ENCODE results near the gene GFRA4. TPM values are rescaled to one million over a fixed set of nuclear protein-coding genes. Genes with fewer than 3 reads are reported as not detected.

Gene GFRA4
- total RNA-seq, 1 experiment from 2014 or later: not detected

DNA sequence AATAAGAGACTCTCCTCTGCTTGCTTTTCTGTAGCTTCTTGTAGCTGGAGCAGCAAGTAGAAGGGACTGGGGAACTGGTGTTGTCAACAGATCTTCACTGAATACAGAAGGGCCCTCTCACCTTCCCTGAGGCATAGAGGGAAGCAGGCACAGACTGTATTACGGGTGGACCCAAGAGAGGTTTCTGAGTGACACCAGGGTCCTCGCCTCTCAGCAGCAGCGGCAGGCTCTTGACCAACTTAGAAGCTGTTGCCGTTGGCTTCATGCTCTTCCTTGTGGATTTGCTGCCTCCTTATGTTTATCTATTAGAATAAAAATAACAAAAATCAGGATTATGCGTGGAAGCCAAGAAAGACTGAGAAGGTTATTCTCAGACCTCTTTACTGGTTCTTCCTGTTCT is 31.7 kb downstream of the GFRA4 start:
- peaks cover 25% of the 10 kb centered on the region for H3K36me3 Mint-ChIP-seq (ENCODE audit: insufficient read depth, unreplicated experiment)
- intact Hi-C loops (cut with micrococcal nuclease): no loop called here
- no peaks in the 10 kb centered on the region for H3K9me3 Mint-ChIP-seq (ENCODE audit: unreplicated experiment)
- no peak overlapping the region for H3K4me3 Mint-ChIP-seq (ENCODE audit: unreplicated experiment)
- DNase-seq (ENCODE audit: unreplicated experiment): no peak
- POLR2A ChIA-PET: no interaction called here
- no TSS peak for BruUV-seq (replicated peaks)
- H3K27ac Mint-ChIP-seq (ENCODE audit: low read depth, unreplicated experiment): no peak overlapping the region
- TF ChIP-seq, protein P1, sequence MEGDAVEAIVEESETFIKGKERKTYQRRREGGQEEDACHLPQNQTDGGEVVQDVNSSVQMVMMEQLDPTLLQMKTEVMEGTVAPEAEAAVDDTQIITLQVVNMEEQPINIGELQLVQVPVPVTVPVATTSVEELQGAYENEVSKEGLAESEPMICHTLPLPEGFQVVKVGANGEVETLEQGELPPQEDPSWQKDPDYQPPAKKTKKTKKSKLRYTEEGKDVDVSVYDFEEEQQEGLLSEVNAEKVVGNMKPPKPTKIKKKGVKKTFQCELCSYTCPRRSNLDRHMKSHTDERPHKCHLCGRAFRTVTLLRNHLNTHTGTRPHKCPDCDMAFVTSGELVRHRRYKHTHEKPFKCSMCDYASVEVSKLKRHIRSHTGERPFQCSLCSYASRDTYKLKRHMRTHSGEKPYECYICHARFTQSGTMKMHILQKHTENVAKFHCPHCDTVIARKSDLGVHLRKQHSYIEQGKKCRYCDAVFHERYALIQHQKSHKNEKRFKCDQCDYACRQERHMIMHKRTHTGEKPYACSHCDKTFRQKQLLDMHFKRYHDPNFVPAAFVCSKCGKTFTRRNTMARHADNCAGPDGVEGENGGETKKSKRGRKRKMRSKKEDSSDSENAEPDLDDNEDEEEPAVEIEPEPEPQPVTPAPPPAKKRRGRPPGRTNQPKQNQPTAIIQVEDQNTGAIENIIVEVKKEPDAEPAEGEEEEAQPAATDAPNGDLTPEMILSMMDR (IDR thresholded peaks at IDR 0.05; ENCODE audit: unreplicated experiment): no peak
- CTCF ChIA-PET: no interaction called here
- H3K4me1 Mint-ChIP-seq (ENCODE audit: insufficient read depth, unreplicated experiment): no peaks in the 10 kb centered on the region
- no peaks in the 10 kb centered on the region for H3K27me3 Mint-ChIP-seq (ENCODE audit: insufficient read depth, unreplicated experiment)

DNA sequence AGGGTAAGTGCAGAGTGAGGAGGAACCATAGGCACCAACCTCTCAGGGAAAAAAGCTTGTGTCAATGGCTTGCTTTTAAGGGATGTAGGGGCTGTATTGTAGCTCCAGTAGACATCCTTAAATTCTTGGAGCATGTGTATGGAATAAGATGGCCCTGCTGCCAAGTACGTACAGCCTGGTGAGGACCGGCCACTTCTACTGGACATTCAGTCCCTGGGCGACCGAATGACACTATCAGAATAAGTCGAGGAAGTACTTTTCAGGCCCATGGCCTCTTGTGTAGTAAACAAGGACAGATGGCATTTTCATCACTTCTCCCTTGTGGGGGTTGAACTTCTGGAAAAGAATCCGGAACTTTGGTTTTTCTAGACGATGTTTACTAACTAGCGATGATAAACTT is 32.8 kb downstream of the GFRA4 start:
- H3K9me3 Mint-ChIP-seq (ENCODE audit: unreplicated experiment): no peaks in the 10 kb centered on the region
- no peaks in the 10 kb centered on the region for H3K4me1 Mint-ChIP-seq (ENCODE audit: insufficient read depth, unreplicated experiment)
- no peak overlapping the region for H3K4me3 Mint-ChIP-seq (ENCODE audit: unreplicated experiment)
- BruUV-seq (replicated peaks): no TSS peak
- ChIA-PET CTCF (interaction anchor here (0.6 to 1.6 kb wide), 6 partner anchors 21 to 1274 kb away, joined by 3 to 6 read pairs (median 4); partner anchors contain the start of gene AP5S1), POLR2A (interaction anchor here (1.0 kb wide), 1 partner anchor 160 kb away, joined by 4 read pairs; no protein-coding TSS in a partner anchor)
- TF ChIP-seq, protein P1 (IDR thresholded peaks at IDR 0.05; ENCODE audit: unreplicated experiment): no peak
- H3K27me3 Mint-ChIP-seq (ENCODE audit: insufficient read depth, unreplicated experiment): no peaks in the 10 kb centered on the region
- no peak for DNase-seq (ENCODE audit: unreplicated experiment)
- no peak overlapping the region for H3K27ac Mint-ChIP-seq (ENCODE audit: low read depth, unreplicated experiment)
- H3K36me3 Mint-ChIP-seq (ENCODE audit: insufficient read depth, unreplicated experiment): peaks cover 25% of the 10 kb centered on the region
- intact Hi-C loops (cut with micrococcal nuclease): no loop called here

DNA sequence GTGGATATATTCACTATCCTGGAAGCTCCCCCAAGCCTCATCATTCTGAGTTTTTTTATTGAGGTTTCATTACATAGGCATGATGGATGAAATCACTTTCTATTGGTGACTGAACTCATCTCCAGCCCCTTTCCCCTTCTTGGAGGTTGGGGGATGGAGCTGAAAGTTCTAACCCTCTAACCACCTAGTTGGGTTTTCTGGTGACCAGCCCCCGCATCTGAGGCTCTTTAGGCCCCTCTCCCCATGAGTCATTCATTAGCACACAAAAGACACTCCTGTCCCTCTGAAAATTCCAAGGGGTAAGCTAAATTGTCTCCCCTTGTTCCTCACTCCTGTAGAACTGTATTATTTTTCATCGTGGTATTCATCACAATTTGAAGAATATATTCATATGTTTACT is 33.3 kb downstream of the GFRA4 start:
- H3K27me3 Mint-ChIP-seq (ENCODE audit: insufficient read depth, unreplicated experiment): no peaks in the 10 kb centered on the region
- no peaks in the 10 kb centered on the region for H3K4me1 Mint-ChIP-seq (ENCODE audit: insufficient read depth, unreplicated experiment)
- H3K9me3 Mint-ChIP-seq (ENCODE audit: unreplicated experiment): no peaks in the 10 kb centered on the region
- DNase-seq (ENCODE audit: unreplicated experiment): no peak
- ChIA-PET CTCF (interaction anchor here (0.6 to 1.6 kb wide), 5 partner anchors 46 to 1108 kb away, joined by 3 to 6 read pairs (median 3); no protein-coding TSS in a partner anchor), POLR2A (interaction anchor here (1.0 kb wide), 1 partner anchor 160 kb away, joined by 4 read pairs; no protein-coding TSS in a partner anchor)
- H3K36me3 Mint-ChIP-seq (ENCODE audit: insufficient read depth, unreplicated experiment): peaks cover 25% of the 10 kb centered on the region
- H3K27ac Mint-ChIP-seq (ENCODE audit: low read depth, unreplicated experiment): no peak overlapping the region
- no peak overlapping the region for H3K4me3 Mint-ChIP-seq (ENCODE audit: unreplicated experiment)
- intact Hi-C loops (cut with micrococcal nuclease): no loop called here
- TF ChIP-seq, protein P1 (IDR thresholded peaks at IDR 0.05; ENCODE audit: unreplicated experiment): no peak
- no TSS peak for BruUV-seq (replicated peaks)

DNA sequence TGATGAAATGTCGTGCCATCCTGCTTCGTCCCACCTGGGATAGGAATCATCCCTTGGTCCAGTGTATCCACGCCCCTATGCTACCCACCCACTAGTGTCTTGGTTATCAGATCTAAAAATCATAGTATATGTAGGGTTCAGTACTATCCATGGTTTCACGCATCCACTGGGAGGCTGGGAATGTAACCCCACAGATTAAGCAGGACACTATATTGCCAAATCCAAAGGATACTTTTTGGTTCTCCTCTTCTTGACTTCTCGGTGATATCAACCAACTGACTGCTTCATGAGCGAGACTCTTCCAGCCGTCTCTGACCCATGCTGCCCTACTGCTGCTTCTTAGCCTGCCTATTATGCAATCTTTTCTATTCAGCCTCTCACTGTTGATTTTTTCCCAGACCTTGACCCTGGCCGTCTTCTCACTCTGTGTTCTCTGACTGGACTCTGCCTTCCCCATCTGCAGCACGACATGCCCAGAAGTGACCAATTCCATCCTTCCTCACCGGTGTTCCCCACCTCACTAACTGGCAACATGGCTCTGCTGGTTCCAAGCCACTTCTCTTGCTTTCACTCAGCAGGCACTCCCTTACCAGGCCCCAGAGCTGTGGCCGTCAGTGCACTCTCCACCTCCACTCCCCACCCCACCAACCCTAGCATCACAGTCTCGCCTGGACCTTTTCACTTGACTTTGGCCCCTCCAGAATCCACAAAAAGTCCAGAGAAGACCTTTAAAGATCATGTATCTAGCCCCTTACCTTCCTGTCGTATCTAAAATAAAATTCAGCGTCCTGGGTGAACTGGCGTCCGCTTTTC is 34.5 kb downstream of the GFRA4 start:
- peaks cover 25% of the 10 kb centered on the region for H3K36me3 Mint-ChIP-seq (ENCODE audit: insufficient read depth, unreplicated experiment)
- no peak overlapping the region for H3K4me3 Mint-ChIP-seq (ENCODE audit: unreplicated experiment)
- BruUV-seq (replicated peaks): no TSS peak
- POLR2A ChIA-PET: no interaction called here
- intact Hi-C loops (cut with micrococcal nuclease): no loop called here
- H3K9me3 Mint-ChIP-seq (ENCODE audit: unreplicated experiment): no peaks in the 10 kb centered on the region
- DNase-seq (ENCODE audit: unreplicated experiment): no peak
- TF ChIP-seq, protein P1 (IDR thresholded peaks at IDR 0.05; ENCODE audit: unreplicated experiment): no peak
- no peaks in the 10 kb centered on the region for H3K4me1 Mint-ChIP-seq (ENCODE audit: insufficient read depth, unreplicated experiment)
- no peaks in the 10 kb centered on the region for H3K27me3 Mint-ChIP-seq (ENCODE audit: insufficient read depth, unreplicated experiment)
- H3K27ac Mint-ChIP-seq (ENCODE audit: low read depth, unreplicated experiment): no peak overlapping the region
- CTCF ChIA-PET: no interaction called here

Data from MCF 10A (cell line).